GM12874 (cell line): ENCODE measurements around the gene CHRNA9.

Experiments used
- TF ChIP-seq, protein P1 (sequence below): IDR thresholded peaks from 2 replicates; pipeline ENCODE4 v1.5.1; 2011; ENCODE audit warnings: low read depth, mild to moderate bottlenecking, control low read depth, low read length, moderate library complexity; ENCODE audit not compliant: insufficient read depth

CHRNA9 gene

DNA sequence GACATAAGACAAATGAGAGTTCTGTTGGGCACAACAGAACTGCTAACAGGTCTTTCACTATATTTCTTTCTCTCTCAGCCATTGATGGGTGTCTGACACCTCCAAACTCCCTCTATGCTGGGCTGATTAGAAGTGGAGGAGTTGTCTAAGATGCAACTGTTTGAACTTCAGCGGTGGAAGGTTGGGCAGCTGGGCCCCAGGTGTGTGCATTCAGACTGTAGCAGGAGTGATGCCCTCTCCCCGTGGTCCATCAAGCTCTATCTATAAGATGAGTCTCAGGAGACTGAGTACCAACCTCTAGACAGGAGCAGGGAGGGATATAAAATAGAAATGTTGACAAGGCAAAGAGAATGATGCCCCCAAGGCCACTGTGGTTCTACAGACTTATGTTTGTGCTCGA is 28.2 kb upstream of the CHRNA9 start:
- TF ChIP-seq, protein P1, sequence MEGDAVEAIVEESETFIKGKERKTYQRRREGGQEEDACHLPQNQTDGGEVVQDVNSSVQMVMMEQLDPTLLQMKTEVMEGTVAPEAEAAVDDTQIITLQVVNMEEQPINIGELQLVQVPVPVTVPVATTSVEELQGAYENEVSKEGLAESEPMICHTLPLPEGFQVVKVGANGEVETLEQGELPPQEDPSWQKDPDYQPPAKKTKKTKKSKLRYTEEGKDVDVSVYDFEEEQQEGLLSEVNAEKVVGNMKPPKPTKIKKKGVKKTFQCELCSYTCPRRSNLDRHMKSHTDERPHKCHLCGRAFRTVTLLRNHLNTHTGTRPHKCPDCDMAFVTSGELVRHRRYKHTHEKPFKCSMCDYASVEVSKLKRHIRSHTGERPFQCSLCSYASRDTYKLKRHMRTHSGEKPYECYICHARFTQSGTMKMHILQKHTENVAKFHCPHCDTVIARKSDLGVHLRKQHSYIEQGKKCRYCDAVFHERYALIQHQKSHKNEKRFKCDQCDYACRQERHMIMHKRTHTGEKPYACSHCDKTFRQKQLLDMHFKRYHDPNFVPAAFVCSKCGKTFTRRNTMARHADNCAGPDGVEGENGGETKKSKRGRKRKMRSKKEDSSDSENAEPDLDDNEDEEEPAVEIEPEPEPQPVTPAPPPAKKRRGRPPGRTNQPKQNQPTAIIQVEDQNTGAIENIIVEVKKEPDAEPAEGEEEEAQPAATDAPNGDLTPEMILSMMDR, result no peak

DNA sequence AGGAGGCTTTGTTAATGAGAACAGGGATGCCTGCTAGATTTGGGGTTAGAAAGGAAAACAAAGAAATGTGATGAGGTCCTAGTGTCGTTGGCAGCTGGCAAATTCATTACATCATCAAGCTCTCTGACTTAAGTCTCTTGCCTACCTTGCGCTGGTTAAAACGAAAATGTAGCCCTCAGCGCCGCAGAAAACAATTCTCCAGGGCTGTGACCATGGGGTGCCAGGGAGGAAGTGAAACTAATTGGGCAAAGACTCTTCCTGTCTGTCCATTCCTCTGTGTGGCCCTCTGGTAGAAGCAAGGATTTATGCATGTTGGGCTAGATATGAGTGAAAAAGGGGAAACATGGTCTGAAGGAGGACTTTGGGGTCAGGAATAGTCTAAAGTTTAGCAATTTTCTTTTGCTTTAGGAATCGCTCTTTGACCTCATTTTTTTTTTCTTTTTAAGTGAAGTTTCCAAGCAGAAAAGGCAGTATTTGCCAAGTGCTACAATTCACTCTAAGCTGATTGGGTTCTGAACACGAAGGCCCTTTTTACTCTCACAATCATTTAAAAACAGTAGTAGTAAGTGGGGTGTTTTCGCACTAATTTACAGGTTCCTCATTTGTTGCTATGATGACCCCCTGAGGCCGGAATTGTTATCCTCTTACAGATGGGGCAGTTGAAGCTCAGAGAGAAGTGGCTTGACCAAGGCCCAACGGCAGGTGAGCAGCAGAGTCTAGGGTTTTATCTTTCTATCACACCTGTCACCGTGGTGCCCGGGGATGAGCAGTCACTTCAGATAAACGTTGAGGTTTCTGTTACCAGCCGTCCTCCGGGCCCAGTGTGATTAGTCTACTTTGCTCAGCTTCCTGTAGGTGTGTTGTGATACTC is 27.3 kb upstream of the CHRNA9 start:
- TF ChIP-seq, protein P1, result no peak

DNA sequence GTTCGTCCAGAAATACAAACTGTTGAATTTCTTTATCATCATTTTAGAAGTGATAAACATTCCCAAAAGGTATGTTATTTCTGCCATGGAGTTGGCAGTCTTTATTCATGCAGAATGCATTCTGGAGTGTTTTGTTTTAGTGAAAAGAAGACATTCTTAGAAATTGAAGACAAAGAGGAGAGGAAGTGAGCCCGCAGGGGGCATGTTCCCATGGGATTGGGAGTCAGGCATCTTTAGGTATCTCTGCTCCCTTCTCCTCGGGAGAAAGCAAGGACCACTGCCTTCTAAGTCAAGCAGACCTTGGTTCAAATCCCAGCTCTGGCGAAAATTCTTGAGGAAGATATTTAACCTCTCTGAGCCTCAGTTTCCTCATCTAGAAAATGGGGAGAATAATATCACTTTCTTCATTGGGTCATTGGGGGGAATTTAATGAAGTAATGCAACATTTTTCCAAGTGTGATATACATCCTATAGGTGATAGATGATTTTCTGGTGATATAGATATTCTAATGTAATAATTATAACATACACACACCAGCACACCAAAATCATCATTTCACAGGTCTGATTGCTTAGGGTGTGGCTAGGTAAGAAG is 26.5 kb upstream of the CHRNA9 start:
- TF ChIP-seq, protein P1, result no peak

DNA sequence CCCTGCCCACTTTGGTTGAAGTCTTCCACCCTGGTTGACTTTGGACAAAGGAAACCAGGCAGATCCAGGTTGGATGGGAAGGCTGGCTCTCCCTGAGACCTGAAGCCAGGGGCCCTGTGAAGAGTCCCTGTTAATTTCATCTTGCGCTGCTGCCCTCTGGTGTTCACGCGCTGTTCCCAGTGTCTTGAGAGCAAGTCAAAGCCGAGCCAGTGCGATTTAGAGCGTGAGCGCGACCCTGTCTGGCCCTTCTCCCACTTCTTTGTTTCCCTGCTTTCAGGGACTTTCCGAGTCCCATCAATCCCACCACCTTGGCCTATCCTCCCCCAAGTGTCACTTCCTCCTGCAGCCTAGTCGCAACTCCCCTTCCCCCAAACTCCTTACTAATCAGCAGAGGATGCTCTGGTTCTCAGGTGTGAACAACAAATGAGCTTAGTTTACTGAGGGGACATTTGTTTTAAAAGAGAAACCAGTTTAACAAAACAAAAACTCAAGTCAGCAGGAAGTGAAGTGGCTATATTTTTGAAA is 25.8 kb upstream of the CHRNA9 start:
- TF ChIP-seq, protein P1, result peak; percentile 82

DNA sequence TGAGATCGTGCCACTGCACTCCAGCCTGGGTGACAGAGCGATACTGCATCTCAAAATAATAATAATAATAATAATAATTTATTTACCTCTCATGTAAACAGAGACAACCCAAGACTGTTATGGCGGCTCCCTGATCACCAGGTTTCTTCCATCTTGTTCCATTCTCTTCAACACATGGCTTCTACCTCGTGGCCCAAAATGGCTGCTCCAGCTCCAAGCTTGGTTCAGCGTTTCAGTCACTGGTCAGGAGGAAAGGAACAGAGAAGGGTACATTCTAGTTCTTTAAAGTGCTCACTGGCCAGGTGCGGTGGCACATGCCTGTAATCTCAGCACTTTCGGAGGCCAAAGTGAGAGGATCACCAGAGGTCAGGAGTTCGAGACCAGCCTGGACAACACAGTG is 24.9 kb upstream of the CHRNA9 start:
- TF ChIP-seq, protein P1, result no peak

DNA sequence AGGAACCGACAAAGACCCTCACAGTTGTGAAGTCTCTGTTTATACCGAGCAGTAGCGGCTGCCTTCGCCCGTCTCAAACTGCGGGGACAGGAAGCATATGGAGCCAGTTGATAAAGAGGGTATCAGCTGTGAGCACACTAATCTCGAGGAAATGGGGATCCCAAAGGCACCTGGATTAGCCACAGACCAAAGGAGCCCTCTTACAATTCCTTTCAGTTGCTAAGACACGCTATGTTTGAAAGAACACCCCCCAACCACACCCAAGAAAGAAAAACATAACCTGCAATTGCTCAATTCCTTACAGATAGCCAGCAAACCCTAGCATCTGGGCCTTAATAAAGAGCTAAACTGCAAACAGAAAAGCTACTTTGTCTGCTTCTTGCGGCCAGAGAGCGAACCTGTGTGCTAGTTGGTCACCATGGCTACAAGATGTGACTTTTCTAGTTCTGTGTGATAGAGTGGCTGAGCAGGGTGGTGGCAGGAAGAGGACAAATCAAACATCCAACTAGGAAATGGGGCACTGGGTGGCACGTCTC is 23.3 kb upstream of the CHRNA9 start:
- TF ChIP-seq, protein P1, result no peak

DNA sequence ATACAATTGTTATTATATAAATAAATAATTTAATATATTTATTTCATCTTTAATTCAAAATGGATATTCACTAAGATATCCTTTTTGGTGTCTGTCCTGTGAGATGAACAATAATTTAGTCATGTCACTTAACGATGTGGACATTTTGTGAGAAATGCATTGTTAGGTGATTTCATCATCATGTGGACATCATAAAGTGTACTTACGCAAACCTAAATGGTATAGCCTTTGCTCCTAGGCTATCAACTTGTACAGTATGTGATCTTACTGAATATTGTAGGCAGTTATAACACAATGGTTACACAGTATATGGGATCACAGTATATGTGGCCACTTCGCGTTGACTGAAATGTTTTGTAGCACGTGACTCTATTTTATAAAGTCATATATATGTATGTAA is 20.2 kb upstream of the CHRNA9 start:
- TF ChIP-seq, protein P1, result no peak
